ENCODE results near the gene EPN2. TPM values are rescaled to one million over a fixed set of nuclear protein-coding genes. Genes with fewer than 3 reads are reported as not detected.

EPN2 gene
- total RNA-seq, 1 experiment from 2014 or later: 73.1 TPM

DNA sequence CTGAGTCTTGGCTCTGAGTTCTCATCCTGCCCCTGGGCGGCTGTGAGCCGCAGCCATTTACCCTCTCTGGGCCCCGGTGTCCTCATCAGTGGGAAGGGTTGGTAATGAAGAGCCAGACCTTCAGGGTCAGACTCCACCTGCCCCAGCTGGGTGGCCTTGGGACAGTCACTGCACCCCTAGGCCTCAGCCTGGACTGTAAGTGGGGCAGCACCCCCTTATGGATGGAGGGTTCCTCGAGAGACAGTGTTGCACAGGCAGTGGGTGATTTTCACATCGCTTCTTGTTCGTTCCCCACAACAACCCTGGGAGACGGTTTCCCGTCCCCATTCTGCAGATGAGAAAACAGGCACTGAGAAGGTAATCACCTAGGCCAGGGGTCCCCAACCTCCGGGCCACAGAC, 64.8 kb downstream of the EPN2 start:
- peaks cover 0 to 5% of the 10 kb centered on the region in 2 experiments; a peak in 1 of 4 replicates for H3K4me1 ChIP-seq (ENCODE audit: control insufficient read depth in 1 of 2, insufficient read depth in 2 of 2, low read length in 2 of 2)
- H3K9me3 ChIP-seq (ENCODE audit: control insufficient read depth in 1 of 2, insufficient read depth in 1 of 2, low read depth in 1 of 2, low read length in 2 of 2): no peaks in the 10 kb centered on the region
- H2AFZ ChIP-seq (ENCODE audit: low read depth, low read length, poor library complexity, severe bottlenecking): no peak overlapping the region
- RAD21 ChIA-PET (ENCODE audit: low non-redundant PET in 1 of 2, low total read pairs in 2 of 2, uncharacterized antibody in 2 of 2, unreplicated experiment in 2 of 2): no interaction called here
- POLR2A ChIA-PET: no interaction called here
- H3K4me2 ChIP-seq (ENCODE audit: low read length): no peak overlapping the region
- no peak overlapping the region for H3K27ac ChIP-seq (ENCODE audit: low read depth, low read length)
- H3K27me3 ChIP-seq (ENCODE audit: insufficient read depth, low read length): no peaks in the 10 kb centered on the region
- no TSS peak for BruUV-seq (replicated peaks)
- H3K9me2 ChIP-seq (ENCODE audit: insufficient read depth): no peaks in the 10 kb centered on the region
- intact Hi-C loops (cut with micrococcal nuclease): no loop called here
- TF ChIP-seq EZH2 (IDR thresholded peaks at IDR 0.05) (no peak), POLR2AphosphoS5 (IDR thresholded peaks at IDR 0.05; ENCODE audit: low read depth, low read length) (no peak), POLR2A (IDR thresholded peaks at IDR 0.05; ENCODE audit: borderline replicate concordance, extremely low read depth, insufficient read depth, insufficient read length) (no peak), JUND (IDR thresholded peaks at IDR 0.05) (no peak), CEBPB (IDR thresholded peaks at IDR 0.05; ENCODE audit: low read depth) (no peak), CBX3 (IDR thresholded peaks at IDR 0.05; ENCODE audit: low read depth) (no peak), TCF7L2 (IDR thresholded peaks at IDR 0.05; ENCODE audit: borderline replicate concordance, extremely low read depth, insufficient read depth, insufficient read length) (no peak), ZNF274 (IDR thresholded peaks at IDR 0.05; ENCODE audit: low read depth, low read length) (no peak), RAD21 (IDR thresholded peaks at IDR 0.05; ENCODE audit: low read depth) (no peak), SRF (IDR thresholded peaks at IDR 0.05; ENCODE audit: low read depth) (no peak), FOSL1 (IDR thresholded peaks at IDR 0.05; ENCODE audit: low read depth) (no peak)
- TF ChIP-seq, protein P1, sequence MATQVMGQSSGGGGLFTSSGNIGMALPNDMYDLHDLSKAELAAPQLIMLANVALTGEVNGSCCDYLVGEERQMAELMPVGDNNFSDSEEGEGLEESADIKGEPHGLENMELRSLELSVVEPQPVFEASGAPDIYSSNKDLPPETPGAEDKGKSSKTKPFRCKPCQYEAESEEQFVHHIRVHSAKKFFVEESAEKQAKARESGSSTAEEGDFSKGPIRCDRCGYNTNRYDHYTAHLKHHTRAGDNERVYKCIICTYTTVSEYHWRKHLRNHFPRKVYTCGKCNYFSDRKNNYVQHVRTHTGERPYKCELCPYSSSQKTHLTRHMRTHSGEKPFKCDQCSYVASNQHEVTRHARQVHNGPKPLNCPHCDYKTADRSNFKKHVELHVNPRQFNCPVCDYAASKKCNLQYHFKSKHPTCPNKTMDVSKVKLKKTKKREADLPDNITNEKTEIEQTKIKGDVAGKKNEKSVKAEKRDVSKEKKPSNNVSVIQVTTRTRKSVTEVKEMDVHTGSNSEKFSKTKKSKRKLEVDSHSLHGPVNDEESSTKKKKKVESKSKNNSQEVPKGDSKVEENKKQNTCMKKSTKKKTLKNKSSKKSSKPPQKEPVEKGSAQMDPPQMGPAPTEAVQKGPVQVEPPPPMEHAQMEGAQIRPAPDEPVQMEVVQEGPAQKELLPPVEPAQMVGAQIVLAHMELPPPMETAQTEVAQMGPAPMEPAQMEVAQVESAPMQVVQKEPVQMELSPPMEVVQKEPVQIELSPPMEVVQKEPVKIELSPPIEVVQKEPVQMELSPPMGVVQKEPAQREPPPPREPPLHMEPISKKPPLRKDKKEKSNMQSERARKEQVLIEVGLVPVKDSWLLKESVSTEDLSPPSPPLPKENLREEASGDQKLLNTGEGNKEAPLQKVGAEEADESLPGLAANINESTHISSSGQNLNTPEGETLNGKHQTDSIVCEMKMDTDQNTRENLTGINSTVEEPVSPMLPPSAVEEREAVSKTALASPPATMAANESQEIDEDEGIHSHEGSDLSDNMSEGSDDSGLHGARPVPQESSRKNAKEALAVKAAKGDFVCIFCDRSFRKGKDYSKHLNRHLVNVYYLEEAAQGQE (IDR thresholded peaks at IDR 0.05; ENCODE audit: low read depth): no peak
- TF ChIP-seq, protein P2, sequence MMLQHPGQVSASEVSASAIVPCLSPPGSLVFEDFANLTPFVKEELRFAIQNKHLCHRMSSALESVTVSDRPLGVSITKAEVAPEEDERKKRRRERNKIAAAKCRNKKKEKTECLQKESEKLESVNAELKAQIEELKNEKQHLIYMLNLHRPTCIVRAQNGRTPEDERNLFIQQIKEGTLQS (IDR thresholded peaks at IDR 0.05): no peak
- H3K79me2 ChIP-seq (ENCODE audit: insufficient read depth, low read length): peaks cover 39% of the 10 kb centered on the region; the same call in 1 of the 2 replicates
- H3K9ac ChIP-seq (ENCODE audit: low read length): no peak overlapping the region
- H4K20me1 ChIP-seq (ENCODE audit: insufficient read depth): no peaks in the 10 kb centered on the region
- ATAC-seq: no peak
- H3K36me3 ChIP-seq (ENCODE audit: control insufficient read depth in 1 of 2, insufficient read depth in 2 of 2, low read length in 2 of 2): no peaks in the 10 kb centered on the region; a peak in 2 of 4 replicates
- no peak overlapping the region for H3K4me3 ChIP-seq (replicated peaks in 1 of 2; ENCODE audit: low read depth in 1 of 2, low read length in 2 of 2)
- no peak for DNase-seq (ENCODE audit: low read depth, low spot score)
- CTCF ChIA-PET: no interaction called here
